Panc1 (cell line): ENCODE results near the gene USF3. TPM values are rescaled to one million over a fixed set of nuclear protein-coding genes. Genes with fewer than 3 reads are reported as not detected.

ENCODE experiments used
- ATAC-seq: fragments of 200-7000 bp; cut with Tn5 transposase; 2 replicates; pipeline ENCODE4 v1.9.1; 2020; ENCODE audit warnings: mild to moderate bottlenecking, moderate library complexity
- BruUV-seq: library from RNA; stranded (reverse); fragments of 400-500 nt; replicated peaks from 2 replicates; lab custom pipeline; 2021; lab: Mats Ljungman, UMichigan
- CTCF ChIA-PET: fragments of 300-600 bp; sonication (Branson Sonifier 250); formaldehyde crosslinking; loops from one replicate; lab custom pipeline; 2022; ENCODE audit warnings: antibody characterized with exemption; lab: Charles Lee
- POLR2A ChIA-PET: fragments of 300-600 bp; sonication (Branson Sonifier 250); formaldehyde crosslinking; loops from one replicate; lab custom pipeline; 2022; ENCODE audit warnings: antibody characterized with exemption; lab: Charles Lee
- DNase-seq: peaks from one replicate; pipeline ENCODE4 v3.0.0-alpha.2; 2010; ENCODE audit warnings: low read depth, low spot score
- H3K27ac ChIP-seq: 2 replicates; pipeline ENCODE4 v1.5.1; 2011; ENCODE audit warnings: mild to moderate bottlenecking, low read length, inconsistent platforms
- H3K27me3 ChIP-seq: fragments of 200-500 bp; sonication (Bioruptor generic); 2 replicates; pipeline ENCODE4 v1.6.0; 2014; ENCODE audit warnings: low read length, inconsistent platforms; ENCODE audit not compliant: control insufficient read depth, insufficient read depth
- H3K36me3 ChIP-seq: fragments of 200-500 bp; sonication (Bioruptor generic); 2 replicates; pipeline ENCODE4 v1.5.1; 2014; ENCODE audit warnings: inconsistent platforms, mild to moderate bottlenecking, low read length, moderate library complexity; ENCODE audit not compliant: control insufficient read depth, insufficient read depth
- H3K4me1 ChIP-seq: 2 replicates; pipeline ENCODE4 v1.5.1; 2011; ENCODE audit warnings: inconsistent platforms, mild to moderate bottlenecking, low read length, moderate library complexity; ENCODE audit not compliant: control insufficient read depth, insufficient read depth
- H3K4me3 ChIP-seq, 2 experiments: 2 replicates each; pipeline ENCODE4 v1.5.1; 2011 to 2012; ENCODE audit warnings: low read depth in 2 of 2, low read length in 2 of 2, mild to moderate bottlenecking in 2 of 2, inconsistent platforms in 1 of 2, moderate library complexity in 1 of 2
- H3K9me3 ChIP-seq: fragments of 200-500 bp; sonication (Bioruptor generic); 2 replicates; pipeline ENCODE4 v1.5.1; 2014; ENCODE audit warnings: low read depth, mild to moderate bottlenecking, inconsistent platforms, low read length, moderate library complexity; ENCODE audit not compliant: control insufficient read depth, insufficient read depth
- CTCF ChIP-seq: fragments of 450-650 bp; IDR thresholded peaks from 2 replicates; pipeline ENCODE4 v1.5.1; 2017; ENCODE audit warnings: mild to moderate bottlenecking
- POLR2AphosphoS5 ChIP-seq: IDR thresholded peaks from 2 replicates; pipeline ENCODE4 v1.6.1; 2012; ENCODE audit warnings: mild to moderate bottlenecking, low read depth, low read length, moderate library complexity
- REST ChIP-seq, 2 experiments: IDR thresholded peaks; 2 replicates each; pipeline ENCODE4 v1.6.1; 2011 to 2012; ENCODE audit warnings: low read depth in 2 of 2, control low read depth in 1 of 2, low read length in 1 of 2, mild to moderate bottlenecking in 1 of 2, moderate library complexity in 1 of 2; ENCODE audit not compliant: insufficient read depth in 1 of 2
- SIN3A ChIP-seq: IDR thresholded peaks from 2 replicates; pipeline ENCODE4 v1.6.1; 2012; ENCODE audit warnings: low read depth, mild to moderate bottlenecking, low read length, moderate library complexity, borderline replicate concordance; ENCODE audit not compliant: insufficient read depth
- TCF7L2 ChIP-seq: IDR thresholded peaks from 2 replicates; pipeline ENCODE4 v1.6.1; 2011; ENCODE audit warnings: mild to moderate bottlenecking, low read depth, low read length, inconsistent platforms
- in situ Hi-C: cut with HindIII; loops from 2 replicates; pipeline ENCODE4 v1.10.0; 2016; ENCODE audit warnings: low sequenced_read_pairs, low pct_unique_long_range_greater_than_20kb
- intact Hi-C: fragments of 100-400 bp; cut with micrococcal nuclease; formaldehyde crosslinking; loops from one replicate; pipeline ENCODE4 v1.10.0; 2022; ENCODE audit not compliant: unreplicated experiment
- total RNA-seq: library from RNA; stranded (reverse); gene quantifications from one replicate; pipeline ENCODE4 v1.2.1, GENCODE V29; 2021; ENCODE audit not compliant: unreplicated experiment

The USF3 gene
- total RNA-seq, 1 experiment from 2014 or later: 18.2 TPM

GRCh38 chr3:113741086-113741485, 44.6 kb upstream of the USF3 start:
- Histone ChIP-seq H3K36me3 (no peaks in the 10 kb centered on the region; the same call in 1 of the 2 replicates), H3K4me1 (peaks cover 65% of the 10 kb centered on the region), H3K9me3 (no peaks in the 10 kb centered on the region), H3K27ac (peak overlapping the region; percentile 48; the same call in 1 of the 2 replicates), H3K4me3 (no peak overlapping the region), H3K27me3 (no peaks in the 10 kb centered on the region)
- no TSS peak for BruUV-seq
- ChIA-PET POLR2A (interaction anchor here (0.6 kb wide), 1 partner anchor 116 kb away, joined by 3 read pairs; no protein-coding TSS in a partner anchor), CTCF (interaction anchor here (0.6 kb wide), 2 partner anchors 116 to 172 kb away, joined by 3 read pairs; no protein-coding TSS in a partner anchor)
- TF ChIP-seq REST (IDR thresholded peaks at IDR 0.05; ENCODE audit: insufficient read depth in 1 of 2, low read depth in 2 of 2, low read length in 1 of 2): no peak
- TF ChIP-seq POLR2AphosphoS5: no peak
- TF ChIP-seq SIN3A: no peak
- no peak for TF ChIP-seq CTCF
- no peak for TF ChIP-seq TCF7L2
- intact Hi-C loops (loop anchor here (10.0 kb wide), 1 partner anchor 246 kb away; no protein-coding TSS in a partner anchor), in situ Hi-C loops (no loop called here)
- no peak for DNase-seq
- ATAC-seq: no peak

GRCh38 chr3:113736548-113737089, 40.2 kb upstream of the USF3 start:
- intact Hi-C loops (loop anchor here (2.0 kb wide), 1 partner anchor 102 kb away; the partner anchor contains the start of gene GRAMD1C), in situ Hi-C loops (no loop called here)
- ATAC-seq (peak; percentile 55), DNase-seq (no peak)
- H3K4me3 ChIP-seq: no peak overlapping the region
- BruUV-seq: no TSS peak
- no peaks in the 10 kb centered on the region for H3K9me3 ChIP-seq
- H3K4me1 ChIP-seq: peaks cover 48% of the 10 kb centered on the region
- H3K27me3 ChIP-seq: no peaks in the 10 kb centered on the region
- POLR2A ChIA-PET: no interaction called here
- TF ChIP-seq CTCF (peak; percentile 79), POLR2AphosphoS5 (no peak)
- CTCF ChIA-PET: interaction anchor here (0.7 to 2.1 kb wide), 6 partner anchors 9 to 177 kb away, joined by 3 to 11 read pairs (median 4); partner anchors contain the start of gene NAA50
- peak overlapping the region; percentile 32; the same call in 1 of the 2 replicates for H3K27ac ChIP-seq
- no peaks in the 10 kb centered on the region for H3K36me3 ChIP-seq
